ENCODE data around the gene PLD3.
"Not testable (repeated sequence)": the region's sequence is repeated elsewhere in the genome, so short reads cannot be mapped to it uniquely, and the experiment has no call there.

PLD3 gene

GRCh38 chr19:40392123-40392522, 43.6 kb downstream of the PLD3 start:
- no peak for DNase-seq

- no peak for DNase-seq
Measured at GRCh38 chr19:40392894-40393517, 44.5 kb downstream of the PLD3 start.

- no peak for DNase-seq
Measured at GRCh38 chr19:40393894-40394815, 45.7 kb downstream of the PLD3 start.

GRCh38 chr19:40394816-40395210, 46.3 kb downstream of the PLD3 start:
- no peak for DNase-seq

- no peak for DNase-seq
Measured at GRCh38 chr19:40395956-40396355, 47.5 kb downstream of the PLD3 start.

- no peak for DNase-seq
Measured at GRCh38 chr19:40396886-40397567, 48.5 kb downstream of the PLD3 start.

- DNase-seq: no peak
Measured at GRCh38 chr19:40397568-40397906, 49.0 kb downstream of the PLD3 start.

- DNase-seq: peak; percentile 56
Measured at GRCh38 chr19:40398417-40399131, 50.1 kb downstream of the PLD3 start.

- no peak for DNase-seq
Measured at GRCh38 chr19:40400559-40400958, 52.1 kb downstream of the PLD3 start.

GRCh38 chr19:40403262-40403984, 54.9 kb downstream of the PLD3 start:
- peak; percentile 87 for DNase-seq

GRCh38 chr19:40407714-40408597, 59.5 kb downstream of the PLD3 start:
- no peak for DNase-seq

- not testable (repeated sequence) for DNase-seq
Measured at GRCh38 chr19:40408598-40408925, 60.1 kb downstream of the PLD3 start.

- no peak for DNase-seq
Measured at GRCh38 chr19:40410030-40410389, 61.5 kb downstream of the PLD3 start.

GRCh38 chr19:40411125-40411842, 62.8 kb downstream of the PLD3 start:
- DNase-seq: no peak

GRCh38 chr19:40411958-40412499, 63.5 kb downstream of the PLD3 start:
- DNase-seq: no peak

- DNase-seq: no peak
Measured at GRCh38 chr19:40412866-40413265, 64.4 kb downstream of the PLD3 start.

- DNase-seq: no peak
Measured at GRCh38 chr19:40413291-40413845, 64.9 kb downstream of the PLD3 start, which contains the start of gene PRX. Gene PRX (minus strand): TSS chr19:40413378. CDS start chr19:40407932, 5,446 bp downstream.

- DNase-seq: no peak
Measured at GRCh38 chr19:40414542-40415535, 66.3 kb downstream of the PLD3 start.

- DNase-seq: no peak
Measured at GRCh38 chr19:40415768-40416167, 67.3 kb downstream of the PLD3 start.

Measured in inflammatory macrophage treated with lipopolysaccharide for 4 hours (primary cell).